Osteocyte (in vitro differentiated cells): Measurements from ENCODE around the gene ANKIB1. TPM values are rescaled to one million over a fixed set of nuclear protein-coding genes. Genes with fewer than 3 reads are reported as not detected.
A peak's percentile ranks its signal among the peaks of the same experiment; 100 is the strongest.

Source experiments
- DNase-seq: peaks from one replicate; pipeline ENCODE4 v3.0.0; 2021; ENCODE audit warnings: mixed read lengths; ENCODE audit not compliant: unreplicated experiment; ENCODE audit errors: extremely low spot score
- H3K27ac Mint-ChIP-seq: one replicate; pipeline ENCODE4 v1.8.0; 2021; ENCODE audit warnings: mild to moderate bottlenecking, mixed read lengths; ENCODE audit not compliant: unreplicated experiment
- H3K27me3 Mint-ChIP-seq: one replicate; pipeline ENCODE4 v1.8.0; 2021; ENCODE audit warnings: mixed read lengths; ENCODE audit not compliant: unreplicated experiment
- H3K36me3 Mint-ChIP-seq: one replicate; pipeline ENCODE4 v1.8.0; 2021; ENCODE audit warnings: mixed read lengths; ENCODE audit not compliant: unreplicated experiment
- H3K4me1 Mint-ChIP-seq: one replicate; pipeline ENCODE4 v1.8.0; 2021; ENCODE audit warnings: mixed read lengths; ENCODE audit not compliant: unreplicated experiment
- H3K4me3 Mint-ChIP-seq: one replicate; pipeline ENCODE4 v1.8.0; 2021; ENCODE audit warnings: mild to moderate bottlenecking, moderate library complexity, mixed read lengths; ENCODE audit not compliant: unreplicated experiment
- H3K9me3 Mint-ChIP-seq: one replicate; pipeline ENCODE4 v1.8.0; 2021; ENCODE audit warnings: mixed read lengths; ENCODE audit not compliant: unreplicated experiment
- CTCF ChIP-seq: fragments of 200-600 bp; sonication (generic); IDR thresholded peaks from 2 replicates; pipeline ENCODE4 v1.5.0; 2021; ENCODE audit warnings: antibody characterized with exemption, mild to moderate bottlenecking, moderate library complexity
- total RNA-seq: library from RNA; stranded (reverse); gene quantifications from 2 replicates; pipeline ENCODE4 v1.2.1, GENCODE V29; 2021

The ANKIB1 gene
- total RNA-seq, 1 donor from 2014 or later = 63.8 TPM

GRCh38 chr7:92413550-92413949 is 167.8 kb downstream of the ANKIB1 start:
- Mint-ChIP-seq H3K27ac (no peak overlapping the region), H3K36me3 (no peaks in the 10 kb centered on the region), H3K27me3 (peaks cover 30% of the 10 kb centered on the region), H3K4me1 (no peaks in the 10 kb centered on the region), H3K4me3 (no peak overlapping the region), H3K9me3 (peaks cover 6% of the 10 kb centered on the region)
- no peak for DNase-seq
- TF ChIP-seq CTCF = no peak

GRCh38 chr7:92415225-92415624 is 169.5 kb downstream of the ANKIB1 start:
- Mint-ChIP-seq H3K36me3 (no peaks in the 10 kb centered on the region), H3K4me1 (no peaks in the 10 kb centered on the region), H3K27me3 (peaks cover 30% of the 10 kb centered on the region), H3K9me3 (no peaks in the 10 kb centered on the region), H3K27ac (no peak overlapping the region), H3K4me3 (no peak overlapping the region)
- no peak for DNase-seq
- no peak for TF ChIP-seq CTCF

- Mint-ChIP-seq H3K4me3 (no peak overlapping the region), H3K9me3 (no peaks in the 10 kb centered on the region), H3K27ac (no peak overlapping the region), H3K4me1 (no peaks in the 10 kb centered on the region), H3K36me3 (no peaks in the 10 kb centered on the region), H3K27me3 (peaks cover 19% of the 10 kb centered on the region)
- TF ChIP-seq CTCF = no peak
- DNase-seq = no peak
These were observed 172.1 kb downstream of the ANKIB1 start for GRCh38 chr7:92417913-92418312.

GRCh38 chr7:92421676-92422435 is 176.1 kb downstream of the ANKIB1 start:
- H3K36me3 Mint-ChIP-seq = no peaks in the 10 kb centered on the region
- peaks cover 5% of the 10 kb centered on the region for H3K27me3 Mint-ChIP-seq
- H3K27ac Mint-ChIP-seq = no peak overlapping the region
- H3K9me3 Mint-ChIP-seq = no peaks in the 10 kb centered on the region
- H3K4me1 Mint-ChIP-seq = peaks cover 7% of the 10 kb centered on the region
- DNase-seq = no peak
- no peak overlapping the region for H3K4me3 Mint-ChIP-seq
- no peak for TF ChIP-seq CTCF

GRCh38 chr7:92422926-92423325 is 177.2 kb downstream of the ANKIB1 start:
- Mint-ChIP-seq H3K4me1 (peaks cover 7% of the 10 kb centered on the region), H3K4me3 (no peak overlapping the region), H3K36me3 (no peaks in the 10 kb centered on the region), H3K9me3 (no peaks in the 10 kb centered on the region), H3K27me3 (peaks cover 14% of the 10 kb centered on the region), H3K27ac (no peak overlapping the region)
- DNase-seq = peak; percentile 79
- no peak for TF ChIP-seq CTCF
